SIG-M5 (cell line): ENCODE data around the gene PLEKHG4.

Experiments
- DNase-seq: peaks from one replicate; lab custom pipeline; 2025; lab: John Stamatoyannopoulos, UW

PLEKHG4 gene

GRCh38 chr16:67279296-67280089 is at the start of gene PLEKHG4:
PLEKHG4 (plus strand) TSS chr16:67279532; CDS start chr16:67280045, 513 bp downstream.
- no peak for DNase-seq

- no peak for DNase-seq
Observed at GRCh38 chr16:67229906-67230808, 49.2 kb upstream of the PLEKHG4 start.

GRCh38 chr16:67230809-67231660 is 48.3 kb upstream of the PLEKHG4 start:
- no peak for DNase-seq

GRCh38 chr16:67233596-67233995 is 45.7 kb upstream of the PLEKHG4 start:
- DNase-seq = no peak

- no peak for DNase-seq
Observed at GRCh38 chr16:67234180-67234597, 45.1 kb upstream of the PLEKHG4 start.

GRCh38 chr16:67235816-67236562 is 43.3 kb upstream of the PLEKHG4 start:
- no peak for DNase-seq

- DNase-seq = no peak
Observed at GRCh38 chr16:67236563-67237395, 42.6 kb upstream of the PLEKHG4 start.

GRCh38 chr16:67237396-67238277 is 41.7 kb upstream of the PLEKHG4 start:
- DNase-seq = no peak

- DNase-seq = no peak
Observed at GRCh38 chr16:67238278-67238575, 41.1 kb upstream of the PLEKHG4 start.

GRCh38 chr16:67238806-67239470 is 40.4 kb upstream of the PLEKHG4 start:
- DNase-seq = no peak

GRCh38 chr16:67240506-67240905 is 38.8 kb upstream of the PLEKHG4 start:
- DNase-seq = no peak

- DNase-seq = no peak
Observed at GRCh38 chr16:67241008-67241900, 38.1 kb upstream of the PLEKHG4 start.

GRCh38 chr16:67242138-67242730 is 37.1 kb upstream of the PLEKHG4 start:
- DNase-seq = no peak

- no peak for DNase-seq
Observed at GRCh38 chr16:67243481-67243880, 35.9 kb upstream of the PLEKHG4 start.

- peak; percentile 92 for DNase-seq
Observed at GRCh38 chr16:67244387-67245185, 34.7 kb upstream of the PLEKHG4 start.

GRCh38 chr16:67245186-67245585 is 34.1 kb upstream of the PLEKHG4 start:
- no peak for DNase-seq

GRCh38 chr16:67245674-67246080 is 33.7 kb upstream of the PLEKHG4 start:
- no peak for DNase-seq
